Measurements from ENCODE around the gene ISY1.

GRCh38 chr3:129103296-129103695 lies 57.6 kb downstream of the ISY1 start:
- TF ChIP-seq CTCF (optimal IDR thresholded peaks at IDR 0.05 in 1 of 3, IDR thresholded peaks at IDR 0.05 in 1 of 3, conservative IDR thresholded peaks at IDR 0.05 in 1 of 3; ENCODE audit: extremely low read depth in 1 of 3, insufficient read depth in 2 of 3, low read length in 3 of 3) = no peak
- TF ChIP-seq EZH2 (IDR thresholded peaks at IDR 0.05; ENCODE audit: low read length) = no peak

Measured in keratinocyte (primary cell).